Measurements from ENCODE around the gene C17orf58.

C17orf58 gene

DNA sequence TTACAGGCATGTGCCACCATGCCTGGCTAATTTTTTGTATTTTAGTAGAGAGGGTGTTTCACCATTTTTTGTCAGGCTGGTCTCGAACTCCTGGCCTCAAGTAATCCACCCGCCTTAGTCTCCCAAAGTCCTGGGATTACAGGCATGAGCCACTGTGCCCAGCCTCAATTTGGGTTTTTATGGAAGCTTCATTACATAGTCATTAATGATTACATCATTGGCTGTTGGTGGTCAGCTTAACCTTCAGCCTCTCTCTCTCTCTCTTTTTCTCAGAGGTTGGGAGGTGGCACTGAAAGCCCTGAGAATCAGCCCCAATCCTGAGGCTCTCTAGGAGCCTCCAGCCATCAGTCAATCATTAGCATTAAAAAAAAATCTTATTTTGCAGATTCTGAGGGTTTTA, 45.3 kb downstream of the C17orf58 start:
- DNase-seq (ENCODE audit: low spot score): no peak

DNA sequence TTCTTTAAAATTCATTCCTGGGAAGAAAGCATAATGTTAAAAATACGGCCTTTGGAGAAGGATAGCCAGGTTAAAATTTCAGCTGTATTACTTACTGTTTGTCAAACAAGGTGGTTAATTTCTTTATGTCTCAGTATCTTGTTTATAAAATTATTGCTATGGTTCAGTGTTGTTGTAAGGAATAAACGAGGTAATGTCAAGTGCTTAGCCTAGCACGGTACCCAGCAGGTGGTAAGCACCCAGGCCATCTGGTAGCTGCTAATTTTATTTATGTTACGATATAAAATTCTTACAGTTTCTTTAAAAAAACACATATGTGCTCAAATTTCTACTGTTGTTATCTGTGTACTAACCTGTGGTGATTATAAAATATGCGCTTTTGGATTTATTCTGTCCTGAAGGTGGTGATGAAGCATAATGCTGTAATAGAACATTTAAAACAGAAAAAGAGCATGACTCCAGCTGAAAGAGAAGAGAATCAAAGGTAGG, 48.9 kb downstream of the C17orf58 start:
- no peak for DNase-seq (ENCODE audit: low spot score)

DNA sequence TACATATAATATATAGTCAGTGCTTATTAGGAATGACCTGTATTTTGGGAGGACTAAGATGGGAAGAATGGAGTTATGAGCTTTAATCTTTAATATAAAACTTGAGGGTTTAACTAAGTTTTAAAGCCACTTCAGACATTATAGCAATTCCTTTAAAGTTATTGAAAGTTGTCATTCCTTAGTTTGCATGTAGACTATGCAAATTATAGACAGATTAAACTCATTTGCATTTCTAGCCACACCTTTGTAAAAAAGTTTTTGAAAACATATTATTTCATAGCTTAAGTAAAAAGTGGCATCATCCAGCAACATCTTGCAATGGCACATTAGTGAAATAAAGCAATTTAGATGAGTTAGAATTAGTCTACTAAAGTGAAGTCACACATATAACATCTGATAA, 49.8 kb downstream of the C17orf58 start:
- DNase-seq (ENCODE audit: low spot score): no peak

DNA sequence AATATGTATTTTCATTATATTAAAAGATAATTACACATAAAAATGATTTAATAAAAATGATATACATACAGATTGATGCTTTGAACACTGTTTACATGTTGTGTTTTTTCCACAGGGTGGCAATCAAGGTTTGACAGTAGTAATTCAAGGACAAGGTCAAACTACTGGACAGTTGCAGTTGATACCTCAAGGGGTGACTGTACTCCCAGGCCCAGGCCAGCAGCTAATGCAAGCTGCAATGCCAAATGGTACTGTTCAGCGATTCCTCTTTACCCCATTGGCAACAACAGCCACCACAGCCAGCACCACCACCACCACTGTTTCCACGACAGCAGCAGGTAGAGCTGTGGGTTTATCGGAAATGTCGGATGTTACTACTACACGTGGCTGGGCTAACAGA, 52.2 kb downstream of the C17orf58 start:
- no peak for DNase-seq (ENCODE audit: low spot score)

DNA sequence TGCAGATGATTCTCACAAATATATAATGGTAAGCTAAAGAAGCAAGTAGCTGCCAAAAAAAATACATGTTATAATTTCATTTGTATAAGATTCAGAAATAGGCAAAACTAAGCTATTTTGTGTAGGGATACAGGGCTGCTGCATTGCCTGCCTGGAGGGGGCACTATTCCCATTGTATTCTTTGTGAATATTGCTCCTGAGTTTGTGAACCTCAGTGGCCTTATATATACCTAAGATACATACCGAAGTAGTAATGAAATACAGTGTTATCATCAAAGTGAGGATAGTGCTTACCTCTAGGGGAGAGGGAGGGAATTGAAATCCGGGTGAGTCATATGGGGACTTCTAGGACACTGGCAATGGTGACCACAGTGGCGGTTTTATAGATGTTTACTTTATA, 53.5 kb downstream of the C17orf58 start:
- no peak for DNase-seq (ENCODE audit: low spot score)

Data from AG08395 (cell line).